KBM-7 (cell line): Measurements from ENCODE around the gene PLK5.
"Not testable (repeated sequence)": the region's sequence is repeated elsewhere in the genome, so short reads cannot be mapped to it uniquely, and the experiment has no call there.

Experiments used
- DNase-seq: peaks from one replicate; pipeline ENCODE4 v3.0.0-alpha.2; 2015
- in situ Hi-C: fragments of 300-500 bp; cut with MboI; formaldehyde crosslinking; loops from 2 replicates; pipeline ENCODE4 v1.14.3; 2020; ENCODE audit warnings: low sequenced_read_pairs, low pct_unique_long_range_greater_than_20kb, mixed read lengths

PLK5 gene, protein sequence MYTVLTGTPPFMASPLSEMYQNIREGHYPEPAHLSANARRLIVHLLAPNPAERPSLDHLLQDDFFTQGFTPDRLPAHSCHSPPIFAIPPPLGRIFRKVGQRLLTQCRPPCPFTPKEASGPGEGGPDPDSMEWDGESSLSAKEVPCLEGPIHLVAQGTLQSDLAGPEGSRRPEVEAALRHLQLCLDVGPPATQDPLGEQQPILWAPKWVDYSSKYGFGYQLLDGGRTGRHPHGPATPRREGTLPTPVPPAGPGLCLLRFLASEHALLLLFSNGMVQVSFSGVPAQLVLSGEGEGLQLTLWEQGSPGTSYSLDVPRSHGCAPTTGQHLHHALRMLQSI

DNA sequence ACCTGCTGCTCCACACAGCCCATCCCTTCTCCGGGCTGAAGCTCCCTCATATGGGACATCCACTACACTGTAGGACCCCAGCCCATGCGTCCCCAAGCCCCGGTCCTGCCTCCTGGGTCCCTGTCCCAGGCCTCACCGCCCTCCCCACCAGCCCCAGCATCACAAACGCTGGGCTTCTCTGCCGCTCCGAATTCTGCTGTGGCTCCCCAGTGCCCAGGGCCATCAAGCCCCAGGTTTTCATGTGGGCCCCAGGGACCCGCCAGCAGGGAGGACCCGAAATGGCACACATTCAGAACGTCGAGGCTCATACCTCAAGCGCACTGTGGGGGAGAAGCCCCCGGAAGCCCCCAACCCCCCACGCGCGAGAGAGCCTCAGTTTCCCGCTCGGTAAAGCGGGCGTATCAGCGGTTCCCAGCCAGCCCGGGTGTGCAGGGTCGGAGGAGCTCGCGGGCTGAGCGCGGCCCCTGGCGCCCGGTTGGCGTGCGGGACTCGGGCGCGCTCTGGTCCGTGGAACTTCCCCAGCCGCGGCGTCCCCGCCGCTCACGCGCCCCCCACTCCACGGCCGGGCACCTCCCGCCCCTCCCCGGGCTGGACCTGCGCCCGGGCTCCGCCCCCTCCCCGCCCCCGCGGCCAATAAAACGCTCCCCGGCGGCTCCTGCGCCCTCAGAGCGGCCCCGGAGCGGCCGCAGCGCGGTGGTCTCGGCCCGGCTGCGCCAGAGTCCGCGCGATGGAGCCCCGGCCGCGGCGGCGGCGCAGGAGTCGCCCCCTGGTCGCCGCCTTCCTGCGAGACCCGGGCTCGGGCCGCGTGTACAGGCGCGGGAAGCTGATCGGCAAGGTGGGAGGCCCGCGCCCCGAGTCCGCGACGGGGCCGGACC is at the start of gene PLK5:
Gene PLK5 (plus strand): TSS at position 666 of the 875 bp plus-strand sequence. CDS start 2,920 bp downstream, outside the sequence.
- in situ Hi-C loops, result no loop called here
- DNase-seq, result no peak

- DNase-seq, result no peak
- in situ Hi-C loops, result no loop called here
Observed at GRCh38 chr19:1474765-1475351, 49.0 kb upstream of the PLK5 start.

DNA sequence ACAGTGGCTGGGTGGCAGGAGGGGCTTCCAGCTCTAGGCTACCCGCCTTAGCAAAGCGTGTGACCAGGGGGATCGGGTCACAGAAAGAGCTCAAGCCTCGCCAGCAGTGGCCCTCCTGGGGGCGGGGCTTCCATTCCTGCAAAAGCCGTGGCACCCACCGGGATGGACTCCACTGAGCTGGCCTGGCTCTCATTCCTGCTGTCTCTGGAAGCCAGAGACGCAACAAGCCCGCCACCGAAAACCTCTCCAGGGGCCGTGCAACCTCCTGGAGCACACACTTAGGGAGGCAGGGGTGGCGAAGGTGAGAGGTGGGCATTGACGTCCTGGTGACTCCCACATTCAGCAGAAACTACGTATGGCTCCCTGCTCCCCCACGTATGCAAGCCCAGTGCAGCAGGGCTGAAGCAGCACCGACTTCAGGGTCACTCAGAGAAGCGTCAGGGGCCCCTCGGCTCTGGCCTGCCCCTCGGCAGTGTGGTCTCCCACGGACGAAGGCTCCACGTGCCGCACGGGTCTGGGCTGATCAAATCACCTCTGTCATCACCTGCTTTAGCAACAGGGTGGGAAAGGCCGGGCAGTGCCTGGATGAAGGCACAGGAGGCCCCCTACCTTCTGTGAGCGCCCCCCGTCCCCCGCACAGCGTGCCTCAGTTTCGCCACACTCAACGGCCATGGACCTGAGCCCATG is 48.0 kb upstream of the PLK5 start:
- no peak for DNase-seq
- in situ Hi-C loops, result no loop called here

- DNase-seq, in situ Hi-C loops: not testable (repeated sequence)
Observed at GRCh38 chr19:1477056-1477455, 46.8 kb upstream of the PLK5 start.

- in situ Hi-C loops, result no loop called here
- DNase-seq, result peak; percentile 96
Observed at GRCh38 chr19:1478934-1479707, 44.8 kb upstream of the PLK5 start, which contains the start of gene C19orf25. TSS of gene C19orf25 (minus strand) at chr19:1479215. CDS start at chr19:1478903, 312 bp downstream.

- DNase-seq, result no peak
- in situ Hi-C loops, result no loop called here
Observed at GRCh38 chr19:1481224-1481892, 42.5 kb upstream of the PLK5 start.

DNA sequence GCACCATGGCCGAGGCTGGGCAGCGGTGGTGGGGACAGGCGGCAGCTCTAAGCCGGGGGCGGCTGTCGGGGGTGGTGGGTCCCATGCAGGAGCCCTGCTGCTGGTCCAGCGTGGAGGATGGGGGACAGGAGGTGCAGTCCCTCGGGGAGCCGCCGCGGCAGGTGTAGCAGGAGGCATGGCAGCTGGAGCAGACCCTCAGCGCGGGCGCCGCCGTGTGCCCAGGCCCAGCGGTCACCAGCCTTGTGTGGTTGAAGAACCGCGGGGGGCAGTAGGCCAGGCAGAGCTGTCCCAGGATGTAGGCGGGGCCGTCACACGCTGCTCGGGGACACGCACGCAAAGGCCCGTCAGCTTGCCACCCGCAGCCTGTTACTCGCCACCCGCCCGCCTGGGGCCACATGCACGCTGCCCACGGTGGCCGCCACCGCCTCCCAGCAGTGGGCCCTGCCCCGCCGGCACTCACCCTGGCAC is 42.0 kb upstream of the PLK5 start:
- DNase-seq, result no peak
- in situ Hi-C loops, result no loop called here

DNA sequence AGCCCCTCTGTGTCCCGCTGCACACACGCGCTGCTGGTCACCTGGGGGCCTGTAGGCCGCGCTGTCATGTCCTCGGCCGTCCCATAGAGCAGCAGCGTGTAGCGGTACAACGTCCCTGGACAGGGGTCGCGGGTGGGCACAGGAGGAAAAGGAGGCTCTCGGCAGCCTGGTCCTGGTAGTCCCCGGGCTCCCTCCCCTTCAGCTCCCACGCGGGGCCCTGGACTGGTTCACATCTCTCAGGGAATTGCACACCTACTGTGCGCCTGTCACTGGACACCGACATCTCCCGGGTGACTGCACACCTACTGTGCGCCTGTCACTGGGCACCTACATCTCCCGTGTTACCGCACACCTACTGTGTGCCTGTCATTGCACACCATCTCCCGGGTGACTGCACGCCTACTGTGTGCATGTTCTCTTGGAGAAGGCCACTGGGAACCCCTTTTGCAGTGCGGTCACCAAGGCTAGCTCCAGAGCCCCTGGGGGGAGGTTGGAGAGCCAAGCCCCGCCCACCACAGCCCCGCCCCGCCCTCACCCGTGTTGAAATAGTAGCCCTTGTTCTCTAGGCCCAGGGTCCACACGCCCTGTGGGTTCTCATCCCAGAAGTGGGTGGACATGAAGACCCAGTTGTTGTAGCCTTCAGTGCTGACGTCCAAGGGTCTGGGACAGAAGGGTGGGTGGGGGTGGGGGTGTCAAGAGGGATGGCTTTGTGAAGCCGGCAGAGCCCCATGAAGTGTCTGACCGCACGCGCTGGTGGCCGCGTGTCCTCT is 41.3 kb upstream of the PLK5 start:
- in situ Hi-C loops, result no loop called here
- DNase-seq, result no peak

GRCh38 chr19:1483131-1483978 is 40.5 kb upstream of the PLK5 start:
- no peak for DNase-seq
- in situ Hi-C loops, result no loop called here

DNA sequence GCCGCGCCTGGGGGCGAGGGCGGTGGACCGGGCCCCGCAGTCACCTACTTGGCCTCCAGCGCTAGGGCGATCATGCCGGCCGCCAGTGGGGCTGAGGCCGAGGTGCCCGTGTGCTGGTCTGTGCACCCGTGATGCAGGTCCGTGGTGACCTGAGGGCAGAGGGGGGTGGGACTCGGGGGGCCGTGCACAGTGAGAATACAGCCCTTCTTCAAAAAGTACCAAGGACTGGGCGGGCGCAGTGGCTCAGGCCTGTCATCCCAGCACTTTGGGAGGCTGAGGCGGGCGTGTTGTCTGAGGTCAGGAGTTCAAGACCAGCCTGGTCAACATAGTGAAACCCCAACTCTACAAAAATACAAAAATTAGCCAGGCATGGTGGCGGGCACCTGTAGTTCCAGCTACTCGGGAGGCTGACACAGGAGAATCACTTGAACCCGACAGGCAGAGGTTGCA is 39.9 kb upstream of the PLK5 start:
- DNase-seq, result no peak
- in situ Hi-C loops, result no loop called here

GRCh38 chr19:1486720-1487575 is 36.9 kb upstream of the PLK5 start:
- in situ Hi-C loops, result no loop called here

GRCh38 chr19:1487576-1488281 is 36.1 kb upstream of the PLK5 start:
- in situ Hi-C loops, result no loop called here
- DNase-seq, result no peak

More at GRCh38 chr19:1486720-1487575, 36.9 kb upstream of the PLK5 start:
- DNase-seq, result no peak

DNA sequence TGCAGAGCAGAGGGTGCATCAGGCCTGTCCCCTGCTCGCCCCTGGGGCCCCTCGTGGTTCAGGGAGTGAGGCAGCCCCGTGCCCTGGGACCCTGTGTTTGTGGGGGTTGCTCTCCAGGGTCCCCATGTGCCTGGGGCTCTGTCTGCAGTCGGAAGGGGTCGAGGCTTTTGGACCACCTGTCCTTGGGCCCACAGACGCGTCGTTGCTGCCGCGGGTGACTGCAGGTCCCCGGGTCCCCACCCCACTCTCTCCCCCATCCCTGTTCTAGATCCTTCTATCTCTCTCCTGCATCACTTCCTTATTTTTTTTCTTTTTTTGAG is 35.6 kb upstream of the PLK5 start:
- in situ Hi-C loops, result no loop called here
- DNase-seq, result no peak

DNA sequence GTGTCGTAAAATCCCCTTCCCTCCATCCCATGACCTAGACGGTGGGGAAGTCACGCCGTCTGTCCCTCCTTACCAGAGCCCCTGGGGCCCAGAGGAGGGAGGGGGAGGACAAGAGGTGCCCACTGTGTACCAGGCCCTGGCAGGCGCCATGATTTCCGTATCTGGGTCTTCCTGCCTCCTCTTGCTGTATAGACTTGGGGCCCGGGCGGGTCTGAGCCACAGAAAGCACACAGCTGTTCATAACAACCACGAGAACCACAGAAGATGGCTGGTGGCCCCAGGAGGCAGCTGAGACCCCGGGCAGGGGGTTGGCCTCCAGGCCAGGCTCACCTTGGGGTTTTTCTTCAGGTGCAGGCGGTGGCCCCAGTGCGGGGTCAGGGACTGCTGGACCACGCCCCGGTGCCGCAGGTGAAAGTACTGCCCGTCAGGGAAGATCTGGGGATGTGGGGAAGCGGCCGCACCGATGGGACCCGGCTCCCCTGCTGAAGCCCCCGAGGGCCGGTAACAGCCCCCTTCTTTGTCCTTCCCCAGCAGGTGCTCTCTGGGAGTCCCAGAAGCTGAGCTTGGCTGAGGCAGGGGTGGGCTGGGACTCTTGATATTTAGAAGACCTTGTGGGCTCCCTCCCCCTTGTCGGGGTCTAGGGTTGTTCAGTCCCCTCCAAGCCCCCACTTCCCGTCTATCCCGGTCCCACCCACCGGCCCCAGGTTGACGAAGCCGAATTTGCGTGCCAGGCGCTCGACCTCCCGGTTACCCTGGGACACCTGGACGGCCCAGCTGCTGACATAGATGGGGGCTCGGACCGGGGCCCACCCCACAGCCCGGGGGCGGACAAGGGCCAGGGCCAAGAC is 34.2 kb upstream of the PLK5 start:
- no peak for DNase-seq
- in situ Hi-C loops, result no loop called here
